ENCODE data around the gene NEU1.
"Not testable (repeated sequence)": the region's sequence is repeated elsewhere in the genome, so short reads cannot be mapped to it uniquely, and the experiment has no call there.

Gene NEU1

GRCh38 chr6:31827286-31828079 lies 35.1 kb downstream of the NEU1 start, which contains the start of gene HSPA1B:
TSS of gene HSPA1B (plus strand) at chr6:31827738. CDS start at chr6:31827951, 213 bp downstream.
- H3K27me3 ChIP-seq (ENCODE audit: control insufficient read depth, insufficient read depth, low read length): no peaks in the 10 kb centered on the region
- peak within 1 kb of the TSS; percentile 98 for H3K4me3 ChIP-seq (ENCODE audit: low read depth, low read length)
- peak; percentile 7 for TF ChIP-seq CTCF (IDR thresholded peaks at IDR 0.05)
- H3K9me3 ChIP-seq (ENCODE audit: control insufficient read depth, low read length): no peaks in the 10 kb centered on the region
- peak within 1 kb of the TSS; percentile 86 for H2AFZ ChIP-seq
- H3K4me2 ChIP-seq (ENCODE audit: low read length): peak within 1 kb of the TSS; percentile 92
- no peaks in the 10 kb centered on the region for H3K36me3 ChIP-seq (ENCODE audit: control insufficient read depth, insufficient read depth, low read length)
- peak within 1 kb of the TSS; percentile 34 for H3K9ac ChIP-seq
- peaks cover 25% of the 10 kb centered on the region for H3K4me1 ChIP-seq
- H3K27ac ChIP-seq: peak within 1 kb of the TSS; percentile 98
- peaks cover 26% of the 10 kb centered on the region for H3K79me2 ChIP-seq

DNA sequence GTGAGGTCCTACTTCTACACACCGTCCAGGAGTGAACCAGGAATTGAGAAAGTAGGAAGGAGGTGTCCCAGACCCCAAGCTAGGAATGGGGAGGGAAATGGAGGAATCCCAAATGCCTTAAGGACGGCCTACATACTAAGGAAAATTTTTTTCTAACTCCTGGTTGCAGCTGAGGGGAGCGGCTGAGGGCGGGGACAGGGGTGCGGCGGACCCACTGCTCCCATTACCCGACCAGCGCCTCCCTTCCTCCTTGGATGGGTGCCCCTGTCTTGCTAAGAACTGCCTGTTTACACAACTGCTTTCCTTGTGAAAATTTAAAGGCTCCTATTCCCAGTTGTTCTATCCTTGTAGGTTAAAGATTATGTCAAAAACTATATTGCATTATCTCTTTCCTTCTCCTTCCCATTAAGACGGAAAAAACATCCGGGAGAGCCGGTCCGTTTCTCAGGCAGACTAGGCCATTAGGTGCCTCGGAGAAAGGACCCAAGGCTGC lies 35.8 kb downstream of the NEU1 start:
- peak overlapping the region; percentile 98 for H3K4me3 ChIP-seq (ENCODE audit: low read depth, low read length)

DNA sequence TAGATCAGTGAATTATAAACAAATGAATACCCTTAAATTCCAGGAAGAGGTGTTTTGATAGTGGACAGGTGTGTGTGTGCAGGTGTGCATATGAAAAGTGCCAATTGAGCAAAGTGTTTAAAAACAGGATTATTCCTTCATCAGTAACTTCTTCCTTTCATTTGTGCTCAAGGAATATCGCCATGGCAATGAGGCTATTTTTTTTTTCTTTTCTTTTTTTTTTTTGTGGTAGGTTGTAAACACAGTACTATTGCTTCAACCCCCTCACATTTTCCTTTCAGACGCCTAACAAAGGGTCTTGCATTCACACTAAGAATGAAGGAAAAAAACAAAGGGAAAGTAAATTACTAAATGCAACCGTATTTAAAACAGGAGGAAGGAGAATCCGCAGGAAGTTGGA lies 37.1 kb downstream of the NEU1 start:
- H3K79me2 ChIP-seq: peaks cover 8% of the 10 kb centered on the region
- H3K9me3 ChIP-seq (ENCODE audit: control insufficient read depth, low read length): no peaks in the 10 kb centered on the region
- H3K9ac ChIP-seq: no peak overlapping the region
- no peak for TF ChIP-seq CTCF (IDR thresholded peaks at IDR 0.05)
- peaks cover 23% of the 10 kb centered on the region for H3K4me1 ChIP-seq
- H3K27me3 ChIP-seq (ENCODE audit: control insufficient read depth, insufficient read depth, low read length): no peaks in the 10 kb centered on the region
- no peaks in the 10 kb centered on the region for H3K36me3 ChIP-seq (ENCODE audit: control insufficient read depth, insufficient read depth, low read length)
- H3K27ac ChIP-seq: peak overlapping the region; percentile 98
- H2AFZ ChIP-seq: peak overlapping the region; percentile 86
- H3K4me3 ChIP-seq (ENCODE audit: low read depth, low read length): peak overlapping the region; percentile 98
- peak overlapping the region; percentile 92 for H3K4me2 ChIP-seq (ENCODE audit: low read length)

More for the DNA sequence above, 35.8 kb downstream of the NEU1 start:
- Histone ChIP-seq H3K36me3 (ENCODE audit: control insufficient read depth, insufficient read depth, low read length) (no peaks in the 10 kb centered on the region), H3K9me3 (ENCODE audit: control insufficient read depth, low read length) (no peaks in the 10 kb centered on the region), H3K27ac (peak overlapping the region; percentile 98), H3K9ac (peak overlapping the region; percentile 34), H2AFZ (peak overlapping the region; percentile 86), H3K4me1 (peaks cover 25% of the 10 kb centered on the region), H3K79me2 (peaks cover 21% of the 10 kb centered on the region), H3K27me3 (ENCODE audit: control insufficient read depth, insufficient read depth, low read length) (no peaks in the 10 kb centered on the region), H3K4me2 (ENCODE audit: low read length) (peak overlapping the region; percentile 92)
- TF ChIP-seq CTCF (IDR thresholded peaks at IDR 0.05): no peak

GRCh38 chr6:31823592-31824196 lies 38.9 kb downstream of the NEU1 start:
- H3K4me1 ChIP-seq: peaks cover 23% of the 10 kb centered on the region
- not testable (repeated sequence) for H3K9me3 ChIP-seq (ENCODE audit: control insufficient read depth, low read length); H3K36me3 ChIP-seq (ENCODE audit: control insufficient read depth, insufficient read depth, low read length); H3K4me3 ChIP-seq (ENCODE audit: low read depth, low read length); H2AFZ ChIP-seq; H3K27me3 ChIP-seq (ENCODE audit: control insufficient read depth, insufficient read depth, low read length); H3K4me2 ChIP-seq (ENCODE audit: low read length); H3K79me2 ChIP-seq; H3K9ac ChIP-seq
- H3K27ac ChIP-seq: peak overlapping the region; percentile 98

- no peaks in the 10 kb centered on the region for H3K9me3 ChIP-seq (ENCODE audit: control insufficient read depth, low read length)
- peak overlapping the region; percentile 98 for H3K27ac ChIP-seq
- H3K9ac ChIP-seq: peak overlapping the region; percentile 46
- H3K27me3 ChIP-seq (ENCODE audit: control insufficient read depth, insufficient read depth, low read length): no peaks in the 10 kb centered on the region
- no peaks in the 10 kb centered on the region for H3K79me2 ChIP-seq
- peaks cover 23% of the 10 kb centered on the region for H3K4me1 ChIP-seq
- H3K36me3 ChIP-seq (ENCODE audit: control insufficient read depth, insufficient read depth, low read length): no peaks in the 10 kb centered on the region
- H3K4me2 ChIP-seq (ENCODE audit: low read length): peak overlapping the region; percentile 99
- no peak for TF ChIP-seq CTCF (IDR thresholded peaks at IDR 0.05)
- peak overlapping the region; percentile 77 for H2AFZ ChIP-seq
- peak overlapping the region; percentile 94 for H3K4me3 ChIP-seq (ENCODE audit: low read depth, low read length)
These were observed 40.4 kb downstream of the NEU1 start for GRCh38 chr6:31822036-31822821.
